Uterus (tissue), 2 donors: ENCODE measurements around the gene SDCCAG8.

Experiments
- POLR2A ChIP-seq, 2 donors: fragments of 450-650 bp; IDR thresholded peaks; one replicate each; pipeline ENCODE4 v1.6.1; 2016; ENCODE audit warnings: antibody characterized with exemption in 2 of 2, mild to moderate bottlenecking in 1 of 2, moderate library complexity in 1 of 2
- TF ChIP-seq, protein P1 (sequence below), 4 experiments: fragments of 200-600 bp in 2 of 4; fragments of 450-650 bp in 2 of 4; sonication (generic) in 2 of 4; IDR thresholded peaks; one replicate each; pipeline ENCODE4 v1.5.1; 2016 to 2019; ENCODE audit warnings: antibody characterized with exemption in 4 of 4, mild to moderate bottlenecking in 2 of 4, moderate library complexity in 1 of 4

DNA sequence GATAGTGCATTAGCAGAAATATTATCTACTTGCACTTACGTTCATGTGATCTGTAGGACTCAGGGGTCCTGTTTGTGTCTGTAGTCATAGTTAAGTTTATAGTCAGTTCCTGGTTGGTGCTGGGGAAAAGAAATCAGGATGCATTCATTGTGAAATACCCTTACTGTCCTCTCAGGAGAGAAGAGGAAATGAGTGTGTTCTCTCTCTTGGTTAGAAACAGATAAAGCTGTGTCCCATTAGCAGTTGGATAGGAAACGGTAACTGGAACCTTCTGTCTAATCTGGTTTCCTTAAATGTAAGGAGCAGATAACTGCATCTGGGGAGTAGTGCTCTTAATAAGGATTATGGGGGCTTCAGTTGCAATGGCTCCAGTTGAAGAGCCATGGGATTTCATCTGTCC is 8.9 kb downstream of the SDCCAG8 start:
- no peak for TF ChIP-seq POLR2A (IDR thresholded peaks at IDR 0.05)
- TF ChIP-seq, protein P1, sequence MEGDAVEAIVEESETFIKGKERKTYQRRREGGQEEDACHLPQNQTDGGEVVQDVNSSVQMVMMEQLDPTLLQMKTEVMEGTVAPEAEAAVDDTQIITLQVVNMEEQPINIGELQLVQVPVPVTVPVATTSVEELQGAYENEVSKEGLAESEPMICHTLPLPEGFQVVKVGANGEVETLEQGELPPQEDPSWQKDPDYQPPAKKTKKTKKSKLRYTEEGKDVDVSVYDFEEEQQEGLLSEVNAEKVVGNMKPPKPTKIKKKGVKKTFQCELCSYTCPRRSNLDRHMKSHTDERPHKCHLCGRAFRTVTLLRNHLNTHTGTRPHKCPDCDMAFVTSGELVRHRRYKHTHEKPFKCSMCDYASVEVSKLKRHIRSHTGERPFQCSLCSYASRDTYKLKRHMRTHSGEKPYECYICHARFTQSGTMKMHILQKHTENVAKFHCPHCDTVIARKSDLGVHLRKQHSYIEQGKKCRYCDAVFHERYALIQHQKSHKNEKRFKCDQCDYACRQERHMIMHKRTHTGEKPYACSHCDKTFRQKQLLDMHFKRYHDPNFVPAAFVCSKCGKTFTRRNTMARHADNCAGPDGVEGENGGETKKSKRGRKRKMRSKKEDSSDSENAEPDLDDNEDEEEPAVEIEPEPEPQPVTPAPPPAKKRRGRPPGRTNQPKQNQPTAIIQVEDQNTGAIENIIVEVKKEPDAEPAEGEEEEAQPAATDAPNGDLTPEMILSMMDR (IDR thresholded peaks at IDR 0.05), result no peak
